Liver (tissue), 9 donors: ENCODE results near the gene RLBP1. TPM values are rescaled to one million over a fixed set of nuclear protein-coding genes. Genes with fewer than 3 reads are reported as not detected.
"Not testable (repeated sequence)": the region's sequence is repeated elsewhere in the genome, so short reads cannot be mapped to it uniquely, and the experiment has no call there.

Experiments used
- DNase-seq: peaks from one replicate; pipeline ENCODE4 v3.0.0-alpha.2; 2017; ENCODE audit warnings: low spot score
- H3K27ac ChIP-seq, 2 donors: one replicate each; pipeline ENCODE4 v1.7.0; 2013; ENCODE audit warnings: inconsistent platforms in 2 of 2, low read length in 2 of 2, control low read depth in 1 of 2, low read depth in 1 of 2, mild to moderate bottlenecking in 1 of 2
- H3K27me3 ChIP-seq, 4 donors: one replicate each; pipeline versions ENCODE4 v1.6.1 to v1.7.0; 2013; ENCODE audit warnings: low read length in 3 of 4, inconsistent platforms in 1 of 4, mild to moderate bottlenecking in 1 of 4, moderate library complexity in 1 of 4; ENCODE audit not compliant: control insufficient read depth in 4 of 4, insufficient read depth in 4 of 4
- H3K36me3 ChIP-seq, 4 donors: one replicate each; pipeline versions ENCODE4 v1.6.1 to v1.7.0; 2013; ENCODE audit warnings: low read length in 3 of 4, mild to moderate bottlenecking in 3 of 4, low read depth in 1 of 4, moderate library complexity in 1 of 4; ENCODE audit not compliant: control insufficient read depth in 4 of 4, insufficient read depth in 3 of 4
- H3K4me1 ChIP-seq, 4 donors: one replicate each; pipeline versions ENCODE4 v1.6.1 to v1.7.0; 2013; ENCODE audit warnings: low read length in 3 of 4, mild to moderate bottlenecking in 3 of 4, moderate library complexity in 1 of 4; ENCODE audit not compliant: control insufficient read depth in 4 of 4, insufficient read depth in 4 of 4
- H3K4me3 ChIP-seq, 3 donors: one replicate each; pipeline versions ENCODE4 v1.6.1 to v1.7.0; 2013; ENCODE audit warnings: low read length in 3 of 3, control low read depth in 1 of 3, low read depth in 1 of 3, mild to moderate bottlenecking in 1 of 3
- H3K9ac ChIP-seq, 2 donors: one replicate each; pipeline ENCODE4 v1.7.0; 2013; ENCODE audit warnings: low read length in 2 of 2, mild to moderate bottlenecking in 2 of 2, moderate library complexity in 2 of 2, control low read depth in 1 of 2, low read depth in 1 of 2
- H3K9me3 ChIP-seq, 4 donors: one replicate each; pipeline versions ENCODE4 v1.6.1 to v1.7.0; 2013; ENCODE audit warnings: low read length in 3 of 4; ENCODE audit not compliant: control insufficient read depth in 4 of 4
- ATF3 ChIP-seq: IDR thresholded peaks from 2 replicates; pipeline ENCODE4 v1.6.1; 2016; ENCODE audit warnings: antibody characterized with exemption
- CTCF ChIP-seq: fragments of 150-350 bp; IDR thresholded peaks from 2 replicates; pipeline ENCODE4 v1.5.1; 2017; ENCODE audit warnings: improper control_type of control experiment, low read depth, low read length; ENCODE audit not compliant: missing input control
- EGR1 ChIP-seq, 2 donors: IDR thresholded peaks; 2 replicates each; pipeline ENCODE4 v1.6.1; 2016 to 2018; ENCODE audit warnings: antibody characterized with exemption in 2 of 2, low read depth in 2 of 2
- FOXA1 ChIP-seq: IDR thresholded peaks from 2 replicates; pipeline ENCODE4 v1.6.1; 2016; ENCODE audit warnings: antibody characterized with exemption
- FOXA2 ChIP-seq: IDR thresholded peaks from 2 replicates; pipeline ENCODE4 v1.6.1; 2016; ENCODE audit warnings: antibody characterized with exemption
- GABPA ChIP-seq, 2 donors: IDR thresholded peaks in 1 of 2; conservative IDR thresholded peaks in 1 of 2; 2 replicates each; pipeline ENCODE4 v1.6.1; 2016; ENCODE audit warnings: antibody characterized with exemption in 2 of 2, mild to moderate bottlenecking in 1 of 2, moderate library complexity in 1 of 2
- HNF4A ChIP-seq, 2 donors: conservative IDR thresholded peaks; 2 replicates each; pipeline ENCODE4 v1.6.1; 2016; ENCODE audit warnings: antibody characterized with exemption in 2 of 2, mild to moderate bottlenecking in 2 of 2
- HNF4G ChIP-seq: IDR thresholded peaks from 2 replicates; pipeline ENCODE4 v1.6.1; 2016; ENCODE audit warnings: antibody characterized with exemption
- JUND ChIP-seq, 2 donors: IDR thresholded peaks; 2 replicates each; pipeline ENCODE4 v1.6.1; 2016; ENCODE audit warnings: antibody characterized with exemption in 2 of 2
- MAX ChIP-seq: IDR thresholded peaks from 2 replicates; pipeline ENCODE4 v1.6.1; 2016; ENCODE audit warnings: antibody characterized with exemption
- NR2F2 ChIP-seq: IDR thresholded peaks from 2 replicates; pipeline ENCODE4 v1.6.1; 2016; ENCODE audit warnings: antibody characterized with exemption
- RAD21 ChIP-seq, 2 donors: IDR thresholded peaks; 2 replicates each; pipeline ENCODE4 v1.6.1; 2016; ENCODE audit warnings: antibody characterized with exemption in 2 of 2, mild to moderate bottlenecking in 2 of 2
- REST ChIP-seq: IDR thresholded peaks from 2 replicates; pipeline ENCODE4 v1.6.1; 2016; ENCODE audit warnings: antibody characterized with exemption, mild to moderate bottlenecking
- RXRA ChIP-seq, 2 donors: IDR thresholded peaks; 2 replicates each; pipeline ENCODE4 v1.6.1; 2017 to 2018; ENCODE audit warnings: antibody characterized with exemption in 2 of 2, mild to moderate bottlenecking in 1 of 2
- SP1 ChIP-seq: IDR thresholded peaks from 2 replicates; pipeline ENCODE4 v1.6.1; 2018; ENCODE audit warnings: antibody characterized with exemption, mild to moderate bottlenecking
- ZBTB33 ChIP-seq: IDR thresholded peaks from 2 replicates; pipeline ENCODE4 v1.6.1; 2016; ENCODE audit warnings: antibody characterized with exemption
- WGBS: extraction: QIAGEN DNeasy Blood & Tissue Kit; methylation state at CpG from one replicate; pipeline ENCODE4 v1.1.7; 2013; 5-methylcytosine and 5-hydroxymethylcytosine counted together
- polyA plus RNA-seq, 2 donors: library from polyadenylated mRNA; stranded (reverse) in 1 of 2; unstranded in 1 of 2; fragments of 200-250 nt in 1 of 2; fragments of >200 nt in 1 of 2; fragmentation: Nextera tagmentation in 1 of 2; extraction: Ambion mirVana in 1 of 2; gene quantifications; one replicate each; pipeline versions ENCODE4 v1.2.1 to v1.2.3, GENCODE V29; 2013 to 2015
- total RNA-seq, 2 donors: library from RNA; depleted of rRNA; stranded (reverse); fragments of >200 nt; gene quantifications; one replicate each; pipeline ENCODE4 v1.2.3, GENCODE V29; 2014
- donor health status: healthy.
- donor health status: healthy.
- donor health status: healthy.
- donor health status: healthy.
- donor health status: healthy.

RLBP1 gene
- total RNA-seq (not detected), polyA plus RNA-seq (under 1 TPM in 1 of 2 donors, not detected in 1; 0.17 TPM)

GRCh38 chr15:89221543-89221942 lies at the start of gene RLBP1:
RLBP1 (minus strand) TSS chr15:89221579; CDS start chr15:89218975, 2,604 bp downstream.
- Histone ChIP-seq H3K9me3 (no peaks in the 10 kb centered on the region), H3K27ac (no peak within 1 kb of the TSS), H3K4me3 (no peak within 1 kb of the TSS), H3K4me1 (no peaks in the 10 kb centered on the region), H3K36me3 (no peaks in the 10 kb centered on the region), H3K9ac (no peak within 1 kb of the TSS), H3K27me3 (no peaks in the 10 kb centered on the region)
- WGBS: 83% methylated on average over 11 of the region's 11 CpGs
- TF ChIP-seq JUND (IDR thresholded peaks at IDR 0.05): no peak
- no peak for TF ChIP-seq MAX
- no peak for TF ChIP-seq NR2F2
- TF ChIP-seq EGR1 (IDR thresholded peaks at IDR 0.05; ENCODE audit: low read depth in 2 of 2): no peak
- no peak for TF ChIP-seq HNF4A (conservative IDR thresholded peaks at IDR 0.05)
- TF ChIP-seq GABPA (IDR thresholded peaks at IDR 0.05 in 1 of 2, conservative IDR thresholded peaks at IDR 0.05 in 1 of 2): no peak
- TF ChIP-seq HNF4G: no peak
- TF ChIP-seq RXRA (IDR thresholded peaks at IDR 0.05): no peak
- no peak for TF ChIP-seq REST
- no peak for DNase-seq

GRCh38 chr15:89250142-89250541 lies 28.8 kb upstream of the RLBP1 start:
- not testable (repeated sequence) for H3K9ac ChIP-seq, H3K4me3 ChIP-seq, H3K27ac ChIP-seq, H3K4me1 ChIP-seq, H3K9me3 ChIP-seq, H3K27me3 ChIP-seq, H3K36me3 ChIP-seq, DNase-seq
- WGBS: 89% methylated on average over 5 of the region's 5 CpGs

- over 99% methylated on average over 2 of the region's 2 CpGs for WGBS
- H3K36me3 ChIP-seq: no peaks in the 10 kb centered on the region
- H3K27me3 ChIP-seq: no peaks in the 10 kb centered on the region
- no peak overlapping the region for H3K9ac ChIP-seq
- H3K4me1 ChIP-seq: peaks cover 0 to 11% (median 10%) of the 10 kb centered on the region in 4 donors
- DNase-seq: no peak
- H3K9me3 ChIP-seq: no peaks in the 10 kb centered on the region
- H3K4me3 ChIP-seq: no peak overlapping the region
- H3K27ac ChIP-seq: no peak overlapping the region
- TF ChIP-seq FOXA2: no peak
- no peak for TF ChIP-seq HNF4G
- no peak for TF ChIP-seq REST
- no peak for TF ChIP-seq RXRA (IDR thresholded peaks at IDR 0.05)
- no peak for TF ChIP-seq MAX
- no peak for TF ChIP-seq HNF4A (conservative IDR thresholded peaks at IDR 0.05)
- TF ChIP-seq EGR1 (IDR thresholded peaks at IDR 0.05; ENCODE audit: low read depth in 2 of 2): no peak
- TF ChIP-seq RAD21 (IDR thresholded peaks at IDR 0.05): no peak
- TF ChIP-seq FOXA1: no peak
- TF ChIP-seq ATF3: no peak
- no peak for TF ChIP-seq CTCF
- no peak for TF ChIP-seq ZBTB33
- no peak for TF ChIP-seq SP1
Observed at GRCh38 chr15:89248584-89248983, 27.2 kb upstream of the RLBP1 start.
